Measurements from ENCODE around the gene TNS4.

Gene TNS4

GRCh38 chr17:40456396-40456951 is 44.9 kb downstream of the TNS4 start:
- H3K4me3 ChIP-seq (ENCODE audit: low read length): no peak overlapping the region
- TF ChIP-seq CTCF (IDR thresholded peaks at IDR 0.05; ENCODE audit: insufficient read depth, low read depth, low read length, missing control alignments): no peak
- DNase-seq (ENCODE audit: low read depth): no peak

- DNase-seq (ENCODE audit: low read depth): no peak
- TF ChIP-seq CTCF (IDR thresholded peaks at IDR 0.05; ENCODE audit: insufficient read depth, low read depth, low read length, missing control alignments): no peak
- no peak overlapping the region for H3K4me3 ChIP-seq (ENCODE audit: low read length)
These were observed 46.8 kb downstream of the TNS4 start for GRCh38 chr17:40454613-40454995.

- DNase-seq (ENCODE audit: low read depth): peak; percentile 45
- H3K4me3 ChIP-seq (ENCODE audit: low read length): no peak overlapping the region
- TF ChIP-seq CTCF (IDR thresholded peaks at IDR 0.05; ENCODE audit: insufficient read depth, low read depth, low read length, missing control alignments): no peak
These were observed 47.4 kb downstream of the TNS4 start for GRCh38 chr17:40453881-40454612.

- TF ChIP-seq CTCF (IDR thresholded peaks at IDR 0.05; ENCODE audit: insufficient read depth, low read depth, low read length, missing control alignments): no peak
- DNase-seq (ENCODE audit: low read depth): peak; percentile 70
- no peak overlapping the region for H3K4me3 ChIP-seq (ENCODE audit: low read length)
These were observed 48.5 kb downstream of the TNS4 start for GRCh38 chr17:40452921-40453378.

GRCh38 chr17:40452216-40452787 is 49.1 kb downstream of the TNS4 start:
- TF ChIP-seq CTCF (IDR thresholded peaks at IDR 0.05; ENCODE audit: insufficient read depth, low read depth, low read length, missing control alignments): no peak
- no peak for DNase-seq (ENCODE audit: low read depth)
- H3K4me3 ChIP-seq (ENCODE audit: low read length): no peak overlapping the region

GRCh38 chr17:40451420-40451819 is 50.0 kb downstream of the TNS4 start:
- H3K4me3 ChIP-seq (ENCODE audit: low read length): no peak overlapping the region
- no peak for DNase-seq (ENCODE audit: low read depth)
- no peak for TF ChIP-seq CTCF (IDR thresholded peaks at IDR 0.05; ENCODE audit: insufficient read depth, low read depth, low read length, missing control alignments)

Data from epithelial cell of esophagus (primary cell).